GM19397 (cell line): ENCODE data around the gene EPHA2.
"Not testable (repeated sequence)": the region's sequence is repeated elsewhere in the genome, so short reads cannot be mapped to it uniquely, and the experiment has no call there.

Experiments used
- ATAC-seq: cut with Tn5 transposase; IDR thresholded peaks from one replicate; pipeline ENCODE4 v1.9.1; 2021; ENCODE audit warnings: mild to moderate bottlenecking, moderate library complexity; ENCODE audit not compliant: unreplicated experiment

The EPHA2 gene

GRCh38 chr1:16155537-16156410 lies at the start of gene EPHA2:
Gene EPHA2, minus strand, starts transcription at chr1:16156069. Its CDS starts 137 bp downstream, at chr1:16155932.
- no peak for ATAC-seq

GRCh38 chr1:16205334-16205671 lies 49.4 kb upstream of the EPHA2 start:
- no peak for ATAC-seq

GRCh38 chr1:16204634-16205333 lies 48.9 kb upstream of the EPHA2 start:
- no peak for ATAC-seq

GRCh38 chr1:16204216-16204615 lies 48.3 kb upstream of the EPHA2 start:
- no peak for ATAC-seq

GRCh38 chr1:16203550-16203949 lies 47.7 kb upstream of the EPHA2 start:
- ATAC-seq: no peak

- ATAC-seq: no peak
Measured at GRCh38 chr1:16202281-16203210, 46.7 kb upstream of the EPHA2 start.

- ATAC-seq: no peak
Measured at GRCh38 chr1:16199700-16200099, 43.8 kb upstream of the EPHA2 start.

- ATAC-seq: no peak
Measured at GRCh38 chr1:16199157-16199501, 43.3 kb upstream of the EPHA2 start.

- ATAC-seq: no peak
Measured at GRCh38 chr1:16198444-16199156, 42.7 kb upstream of the EPHA2 start.

- ATAC-seq: no peak
Measured at GRCh38 chr1:16196874-16197273, 41.0 kb upstream of the EPHA2 start.

GRCh38 chr1:16196139-16196538 lies 40.3 kb upstream of the EPHA2 start:
- not testable (repeated sequence) for ATAC-seq

GRCh38 chr1:16195518-16195905 lies 39.6 kb upstream of the EPHA2 start:
- no peak for ATAC-seq

GRCh38 chr1:16191916-16192546 lies 36.2 kb upstream of the EPHA2 start:
- no peak for ATAC-seq

GRCh38 chr1:16191309-16191708 lies 35.4 kb upstream of the EPHA2 start:
- no peak for ATAC-seq

- no peak for ATAC-seq
Measured at GRCh38 chr1:16189921-16190621, 34.2 kb upstream of the EPHA2 start.

GRCh38 chr1:16189003-16189402 lies 33.1 kb upstream of the EPHA2 start:
- ATAC-seq: no peak

GRCh38 chr1:16187748-16188401 lies 32.0 kb upstream of the EPHA2 start:
- no peak for ATAC-seq

GRCh38 chr1:16186655-16187235 lies 30.9 kb upstream of the EPHA2 start:
- ATAC-seq: no peak
